ENCODE measurements around the gene SPTLC2.

The SPTLC2 gene

GRCh38 chr14:77623201-77623600 lies 6.8 kb upstream of the SPTLC2 start:
- no peak for DNase-seq (ENCODE audit: low spot score)

- no peak for DNase-seq (ENCODE audit: low spot score)
Observed at GRCh38 chr14:77622366-77622961, 6.0 kb upstream of the SPTLC2 start.

GRCh38 chr14:77620222-77620870 lies 3.9 kb upstream of the SPTLC2 start:
- no peak for DNase-seq (ENCODE audit: low spot score)

GRCh38 chr14:77618381-77618970 lies 2.0 kb upstream of the SPTLC2 start:
- DNase-seq (ENCODE audit: low spot score): no peak

GRCh38 chr14:77616133-77616453 lies 344 bp downstream of the SPTLC2 start:
- DNase-seq (ENCODE audit: low spot score): no peak

GRCh38 chr14:77615361-77616132 lies 890 bp downstream of the SPTLC2 start:
- no peak for DNase-seq (ENCODE audit: low spot score)

GRCh38 chr14:77613201-77613600 lies 3.2 kb downstream of the SPTLC2 start:
- no peak for DNase-seq (ENCODE audit: low spot score)

- no peak for DNase-seq (ENCODE audit: low spot score)
Observed at GRCh38 chr14:77612011-77612620, 4.3 kb downstream of the SPTLC2 start.

- no peak for DNase-seq (ENCODE audit: low spot score)
Observed at GRCh38 chr14:77610553-77610952, 5.9 kb downstream of the SPTLC2 start.

- DNase-seq (ENCODE audit: low spot score): no peak
Observed at GRCh38 chr14:77609922-77610321, 6.5 kb downstream of the SPTLC2 start.

GRCh38 chr14:77607741-77608302 lies 8.6 kb downstream of the SPTLC2 start:
- DNase-seq (ENCODE audit: low spot score): no peak

GRCh38 chr14:77605392-77605972 lies 11.0 kb downstream of the SPTLC2 start:
- no peak for DNase-seq (ENCODE audit: low spot score)

GRCh38 chr14:77603654-77604255 lies 12.7 kb downstream of the SPTLC2 start:
- DNase-seq (ENCODE audit: low spot score): no peak

GRCh38 chr14:77603031-77603430 lies 13.4 kb downstream of the SPTLC2 start:
- DNase-seq (ENCODE audit: low spot score): no peak

- no peak for DNase-seq (ENCODE audit: low spot score)
Observed at GRCh38 chr14:77601846-77602619, 14.4 kb downstream of the SPTLC2 start.

GRCh38 chr14:77599889-77600288 lies 16.5 kb downstream of the SPTLC2 start:
- DNase-seq (ENCODE audit: low spot score): no peak

- DNase-seq (ENCODE audit: low spot score): no peak
Observed at GRCh38 chr14:77598366-77599070, 17.9 kb downstream of the SPTLC2 start.

- no peak for DNase-seq (ENCODE audit: low spot score)
Observed at GRCh38 chr14:77593501-77593961, 22.9 kb downstream of the SPTLC2 start.

- DNase-seq (ENCODE audit: low spot score): no peak
Observed at GRCh38 chr14:77590845-77591485, 25.5 kb downstream of the SPTLC2 start.
